Kidney (tissue), 14 donors: ENCODE results near the gene CA10. TPM values are rescaled to one million over a fixed set of nuclear protein-coding genes. Genes with fewer than 3 reads are reported as not detected.

Source experiments
- DNase-seq, 5 donors: peaks; one replicate each; pipeline ENCODE4 v3.0.0-alpha.2; 2013 to 2020
- FAIRE-seq: peaks from 2 replicates; lab custom pipeline; 2012; peaks lifted over from hg19 to GRCh38; lab: Jason Lieb, UNC
- H3K27ac ChIP-seq, 2 donors: one replicate each; pipeline ENCODE4 v1.7.0; 2013; ENCODE audit warnings: low read depth in 2 of 2, low read length in 2 of 2, inconsistent platforms in 1 of 2
- H3K27me3 ChIP-seq: one replicate; pipeline ENCODE4 v1.7.1; 2013; ENCODE audit warnings: low read length, inconsistent platforms; ENCODE audit not compliant: control insufficient read depth, insufficient read depth
- H3K36me3 ChIP-seq, 3 donors: one replicate each; pipeline versions ENCODE4 v1.7.0 to v1.7.1; 2013; ENCODE audit warnings: low read length in 3 of 3, control low read depth in 1 of 3, inconsistent platforms in 1 of 3; ENCODE audit not compliant: insufficient read depth in 3 of 3, control insufficient read depth in 2 of 3
- H3K4me1 ChIP-seq, 3 donors: one replicate each; pipeline versions ENCODE4 v1.7.0 to v1.7.1; 2013; ENCODE audit warnings: low read length in 3 of 3, inconsistent platforms in 1 of 3, low read depth in 1 of 3; ENCODE audit not compliant: control insufficient read depth in 2 of 3, insufficient read depth in 2 of 3
- H3K4me3 ChIP-seq, 3 donors: one replicate each; pipeline versions ENCODE4 v1.7.0 to v1.8.1; 2013; ENCODE audit warnings: low read length in 3 of 3, control low read depth in 1 of 3, inconsistent platforms in 1 of 3
- H3K9ac ChIP-seq, 3 donors: one replicate each; pipeline versions ENCODE4 v1.7.0 to v1.7.1; 2013; ENCODE audit warnings: low read length in 3 of 3, control low read depth in 1 of 3, inconsistent platforms in 1 of 3
- H3K9me3 ChIP-seq, 3 donors: one replicate each; pipeline versions ENCODE4 v1.7.0 to v1.7.1; 2013; ENCODE audit warnings: low read length in 3 of 3, control low read depth in 1 of 3, inconsistent platforms in 1 of 3; ENCODE audit not compliant: control insufficient read depth in 2 of 3, insufficient read depth in 1 of 3
- CTCF ChIP-seq: IDR thresholded peaks from 3 replicates; pipeline ENCODE4 v1.5.1; 2012; ENCODE audit warnings: mild to moderate bottlenecking, moderate library complexity, borderline replicate concordance; ENCODE audit not compliant: insufficient read depth; ENCODE audit errors: extremely low read depth
- intact Hi-C: fragments of 100-400 bp; cut with DNase I; formaldehyde crosslinking; loops from one replicate; pipeline ENCODE4 v1.11.1; 2022
- polyA plus RNA-seq: library from polyadenylated mRNA; stranded (reverse); fragments of 350-450 nt; fragmentation: Illumina TruSeq; extraction: RNeasy Lipid Tissue Mini Kit (QIAGEN cat#74804); gene quantifications from one replicate; pipeline ENCODE4 v1.2.3, GENCODE V29; 2014; ENCODE audit warnings: low read depth, low replicate concordance; ENCODE audit not compliant: insufficient read depth
- total RNA-seq: library from RNA; stranded (reverse); fragmentation: NEBNext Ultra II Directional; extraction: Animal tissue kit (Norgen Biotek cat#: 25700); gene quantifications from one replicate; pipeline ENCODE4 v1.2.1, GENCODE V29; 2021
- donor health status: control.
- donor health status: control.
- donor health status: control.
- donor health status: control.
- donor health status: control.
- donor health status: DM: yes; HTN: yes; CAD: no.
- donor health status: Normal renal cell carcinoma (clear cell type).

CA10 gene
- total and polyA plus RNA-seq, 2 donors from 2014 or later, result 3.7 to 9.8 TPM

- H3K36me3 ChIP-seq, result no peaks in the 10 kb centered on the region
- intact Hi-C loops, result no loop called here
- no peak for TF ChIP-seq CTCF
- H3K9ac ChIP-seq, result no peak overlapping the region
- no peaks in the 10 kb centered on the region for H3K4me1 ChIP-seq
- no peak overlapping the region for H3K27ac ChIP-seq
- DNase-seq, result no peak
- H3K4me3 ChIP-seq, result no peak overlapping the region
- H3K27me3 ChIP-seq, result no peaks in the 10 kb centered on the region
- FAIRE-seq, result no peak
- H3K9me3 ChIP-seq, result peaks cover 0 to 7% (median 0%) of the 10 kb centered on the region in 3 donors
These were observed 571.0 kb downstream of the CA10 start for GRCh38 chr17:51587516-51587915.

GRCh38 chr17:51585514-51586104 lies 572.9 kb downstream of the CA10 start:
- no peaks in the 10 kb centered on the region for H3K4me1 ChIP-seq
- no peak for FAIRE-seq
- peaks cover 0 to 7% (median 0%) of the 10 kb centered on the region in 3 donors for H3K9me3 ChIP-seq
- DNase-seq, result peak in 3 of 5 donors; percentile 14 to 39 (median 14)
- no peak overlapping the region for H3K9ac ChIP-seq
- H3K36me3 ChIP-seq, result no peaks in the 10 kb centered on the region
- no peak overlapping the region for H3K4me3 ChIP-seq
- intact Hi-C loops, result no loop called here
- no peaks in the 10 kb centered on the region for H3K27me3 ChIP-seq
- peak; percentile 39 for TF ChIP-seq CTCF
- H3K27ac ChIP-seq, result no peak overlapping the region

DNA sequence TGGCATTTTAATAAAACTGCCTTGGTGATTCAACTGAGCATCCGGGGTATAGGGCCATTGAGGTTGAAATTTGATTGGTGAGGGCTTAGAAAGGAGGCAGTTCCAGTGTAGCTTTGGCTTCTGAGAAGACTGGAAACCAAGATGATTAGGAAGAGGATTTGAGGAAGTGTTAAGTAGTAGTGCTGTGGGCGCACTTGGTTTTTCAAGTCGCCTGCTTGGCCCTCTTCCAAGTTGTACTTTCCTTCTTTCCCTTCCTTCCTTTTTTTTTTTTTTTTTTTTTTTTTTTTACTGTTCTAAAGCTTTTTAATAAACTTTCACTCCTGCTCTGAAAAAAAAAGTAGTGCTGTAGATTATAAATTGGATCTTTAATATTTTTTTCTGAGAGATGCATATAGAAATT lies 577.6 kb downstream of the CA10 start:
- intact Hi-C loops, result no loop called here
- FAIRE-seq, result no peak

More for the DNA sequence above, 577.6 kb downstream of the CA10 start:
- Histone ChIP-seq H3K9me3 (no peaks in the 10 kb centered on the region), H3K27ac (no peak overlapping the region), H3K36me3 (no peaks in the 10 kb centered on the region), H3K4me3 (no peak overlapping the region), H3K4me1 (no peaks in the 10 kb centered on the region), H3K9ac (no peak overlapping the region), H3K27me3 (no peaks in the 10 kb centered on the region)
- TF ChIP-seq CTCF, result no peak
- DNase-seq, result no peak
